MCF 10A (cell line): ENCODE measurements around the gene GJA4. TPM values are rescaled to one million over a fixed set of nuclear protein-coding genes. Genes with fewer than 3 reads are reported as not detected.

Experiments
- total RNA-seq: library from RNA; stranded (reverse); gene quantifications from 2 replicates; pipeline ENCODE4 v1.2.3, GENCODE V29; 2022

Gene GJA4
- total RNA-seq, 1 experiment from 2014 or later: not detected

Other genes with a start within 250 kb of the GJA4 start
- gene GJB5, start 38.0 kb upstream of the GJA4 start, total RNA-seq: 26.5 and 33.2 TPM in 2 replicates
- 0.27 and 0.28 TPM in 2 replicates for gene GJB4, start 33.3 kb upstream of the GJA4 start, total RNA-seq
- 67.1 and 74.8 TPM in 2 replicates for gene GJB3, start 11.8 kb upstream of the GJA4 start, total RNA-seq
- 40.2 and 41.4 TPM in 2 replicates for gene SMIM12, start 66.8 kb downstream of the GJA4 start, total RNA-seq
- gene DLGAP3, start 136.7 kb downstream of the GJA4 start, total RNA-seq: 0.14 and 0.52 TPM in 2 replicates
- 18.7 and 21.9 TPM in 2 replicates for gene TMEM35B, start 192.3 kb downstream of the GJA4 start, total RNA-seq
- gene ZMYM6, start 238.9 kb downstream of the GJA4 start, total RNA-seq: 21.6 and 25.7 TPM in 2 replicates